IPS-15b (cell line): Measurements from ENCODE around the gene ROR2.
"Not testable (repeated sequence)": the region's sequence is repeated elsewhere in the genome, so short reads cannot be mapped to it uniquely, and the experiment has no call there.

Experiments used
- H3K27me3 ChIP-seq: one replicate; pipeline ENCODE4 v1.6.1; 2013; ENCODE audit warnings: low read length; ENCODE audit not compliant: control insufficient read depth, insufficient read depth
- H3K36me3 ChIP-seq: one replicate; pipeline ENCODE4 v1.6.1; 2013; ENCODE audit warnings: low read length; ENCODE audit not compliant: control insufficient read depth, insufficient read depth
- H3K4me1 ChIP-seq: one replicate; pipeline ENCODE4 v1.6.1; 2013; ENCODE audit warnings: mild to moderate bottlenecking, low read length; ENCODE audit not compliant: control insufficient read depth, insufficient read depth
- H3K4me3 ChIP-seq: one replicate; pipeline ENCODE4 v1.5.1; 2013; ENCODE audit warnings: low read depth, low read length
- H3K9ac ChIP-seq: one replicate; pipeline ENCODE4 v1.6.1; 2013; ENCODE audit warnings: low read depth, mild to moderate bottlenecking, low read length
- H3K9me3 ChIP-seq: one replicate; pipeline ENCODE4 v1.6.1; 2013; ENCODE audit warnings: mild to moderate bottlenecking, low read length; ENCODE audit not compliant: control insufficient read depth, insufficient read depth

ROR2 gene

GRCh38 chr9:91803151-91803940 lies 146.7 kb downstream of the ROR2 start:
- H3K4me3 ChIP-seq = no peak overlapping the region
- no peak overlapping the region for H3K9ac ChIP-seq
- no peaks in the 10 kb centered on the region for H3K9me3 ChIP-seq
- H3K27me3 ChIP-seq = no peaks in the 10 kb centered on the region
- no peaks in the 10 kb centered on the region for H3K36me3 ChIP-seq
- H3K4me1 ChIP-seq = no peaks in the 10 kb centered on the region

- H3K4me1 ChIP-seq = no peaks in the 10 kb centered on the region
- H3K9ac ChIP-seq = no peak overlapping the region
- no peak overlapping the region for H3K4me3 ChIP-seq
- H3K9me3 ChIP-seq = no peaks in the 10 kb centered on the region
- no peaks in the 10 kb centered on the region for H3K36me3 ChIP-seq
- no peaks in the 10 kb centered on the region for H3K27me3 ChIP-seq
Observed at GRCh38 chr9:91802391-91802790, 147.6 kb downstream of the ROR2 start.

GRCh38 chr9:91800473-91801030 lies 149.5 kb downstream of the ROR2 start:
- Histone ChIP-seq H3K9me3 (no peaks in the 10 kb centered on the region), H3K9ac (no peak overlapping the region), H3K36me3 (no peaks in the 10 kb centered on the region), H3K4me3 (no peak overlapping the region), H3K27me3 (no peaks in the 10 kb centered on the region), H3K4me1 (no peaks in the 10 kb centered on the region)

GRCh38 chr9:91799113-91799744 lies 150.8 kb downstream of the ROR2 start:
- no peak overlapping the region for H3K4me3 ChIP-seq
- no peaks in the 10 kb centered on the region for H3K36me3 ChIP-seq
- no peaks in the 10 kb centered on the region for H3K9me3 ChIP-seq
- H3K4me1 ChIP-seq = no peaks in the 10 kb centered on the region
- no peaks in the 10 kb centered on the region for H3K27me3 ChIP-seq
- H3K9ac ChIP-seq = no peak overlapping the region

- H3K9ac ChIP-seq, H3K9me3 ChIP-seq, H3K36me3 ChIP-seq, H3K4me1 ChIP-seq, H3K27me3 ChIP-seq, H3K4me3 ChIP-seq: not testable (repeated sequence)
Observed at GRCh38 chr9:91798273-91799112, 151.5 kb downstream of the ROR2 start.

- H3K27me3 ChIP-seq, H3K36me3 ChIP-seq, H3K4me1 ChIP-seq, H3K4me3 ChIP-seq, H3K9ac ChIP-seq, H3K9me3 ChIP-seq: not testable (repeated sequence)
Observed at GRCh38 chr9:91797517-91797916, 152.5 kb downstream of the ROR2 start.

GRCh38 chr9:91796516-91796915 lies 153.5 kb downstream of the ROR2 start:
- H3K4me1 ChIP-seq, H3K4me3 ChIP-seq, H3K27me3 ChIP-seq, H3K9ac ChIP-seq, H3K9me3 ChIP-seq, H3K36me3 ChIP-seq: not testable (repeated sequence)

- H3K4me1 ChIP-seq = no peaks in the 10 kb centered on the region
- no peaks in the 10 kb centered on the region for H3K36me3 ChIP-seq
- H3K4me3 ChIP-seq = no peak overlapping the region
- no peaks in the 10 kb centered on the region for H3K27me3 ChIP-seq
- no peaks in the 10 kb centered on the region for H3K9me3 ChIP-seq
- no peak overlapping the region for H3K9ac ChIP-seq
Observed at GRCh38 chr9:91795598-91796241, 154.3 kb downstream of the ROR2 start.

- H3K9me3 ChIP-seq, H3K4me3 ChIP-seq, H3K9ac ChIP-seq, H3K4me1 ChIP-seq, H3K27me3 ChIP-seq, H3K36me3 ChIP-seq: not testable (repeated sequence)
Observed at GRCh38 chr9:91793371-91793770, 156.7 kb downstream of the ROR2 start.

- Histone ChIP-seq H3K4me3 (no peak overlapping the region), H3K9me3 (no peaks in the 10 kb centered on the region), H3K9ac (no peak overlapping the region), H3K4me1 (no peaks in the 10 kb centered on the region), H3K27me3 (no peaks in the 10 kb centered on the region), H3K36me3 (no peaks in the 10 kb centered on the region)
Observed at GRCh38 chr9:91790917-91791316, 159.1 kb downstream of the ROR2 start.

- H3K36me3 ChIP-seq = no peaks in the 10 kb centered on the region
- H3K4me3 ChIP-seq = no peak overlapping the region
- H3K4me1 ChIP-seq = no peaks in the 10 kb centered on the region
- no peak overlapping the region for H3K9ac ChIP-seq
- no peaks in the 10 kb centered on the region for H3K9me3 ChIP-seq
- H3K27me3 ChIP-seq = no peaks in the 10 kb centered on the region
Observed at GRCh38 chr9:91789941-91790340, 160.1 kb downstream of the ROR2 start.
